Peyer's patch (tissue), 4 donors: Measurements from ENCODE around the gene STAG2. TPM values are rescaled to one million over a fixed set of nuclear protein-coding genes. Genes with fewer than 3 reads are reported as not detected.

Source experiments
- DNase-seq, 3 donors: peaks; one replicate each; pipeline ENCODE4 v3.0.0-alpha.2; 2017 to 2019
- H3K27ac ChIP-seq, 4 donors: fragments of 200-600 bp; sonication (generic); one replicate each; pipeline ENCODE4 v1.5.1; 2016 to 2019
- H3K27me3 ChIP-seq, 2 donors: fragments of 200-600 bp; sonication (generic); one replicate each; pipeline ENCODE4 v1.5.1; 2019
- H3K36me3 ChIP-seq, 3 donors: fragments of 200-600 bp; sonication (generic); one replicate each; pipeline ENCODE4 v1.5.1; 2016 to 2019
- H3K4me1 ChIP-seq, 4 donors: fragments of 200-600 bp; sonication (generic); one replicate each; pipeline ENCODE4 v1.5.1; 2016 to 2019
- H3K4me3 ChIP-seq, 4 donors: fragments of 200-600 bp; sonication (generic); 1 replicate in 3 of 4; 2 replicates in 1 of 4; pipeline ENCODE4 v1.5.1; 2016 to 2019; ENCODE audit warnings: mild to moderate bottlenecking in 1 of 4
- H3K9me3 ChIP-seq, 4 donors: fragments of 200-600 bp; sonication (generic); one replicate each; pipeline ENCODE4 v1.5.1; 2016 to 2019; ENCODE audit warnings: mild to moderate bottlenecking in 1 of 4
- POLR2A ChIP-seq, 2 donors: fragments of 450-650 bp; IDR thresholded peaks; one replicate each; pipeline ENCODE4 v1.5.1; 2017; ENCODE audit warnings: antibody characterized with exemption in 2 of 2, mild to moderate bottlenecking in 2 of 2, moderate library complexity in 2 of 2
- total RNA-seq, 4 donors: library from RNA; depleted of rRNA; stranded (reverse); fragments of >200 nt; gene quantifications; one replicate each; pipeline ENCODE4 v1.1.0, GENCODE V29; 2016
- TF ChIP-seq, protein P1 (sequence below), 6 experiments: fragments of 450-650 bp in 4 of 6; fragments of 200-600 bp in 2 of 6; sonication (generic) in 1 of 6; IDR thresholded peaks; one replicate each; pipeline ENCODE4 v1.5.1; 2017 to 2019; ENCODE audit warnings: antibody characterized with exemption in 6 of 6, mild to moderate bottlenecking in 3 of 6, moderate library complexity in 1 of 6

Gene STAG2
- total RNA-seq, 4 donors from 2014 or later: 39.6 to 83.3 (median 54.0) TPM

GRCh38 chrX:123994730-123995129 is 33.2 kb downstream of the STAG2 start:
- Histone ChIP-seq H3K9me3 (no peaks in the 10 kb centered on the region), H3K27ac (no peak overlapping the region), H3K27me3 (no peaks in the 10 kb centered on the region), H3K4me1 (no peaks in the 10 kb centered on the region), H3K4me3 (no peak overlapping the region), H3K36me3 (no peaks in the 10 kb centered on the region)
- no peak for DNase-seq
- TF ChIP-seq POLR2A (IDR thresholded peaks at IDR 0.05): no peak
- TF ChIP-seq, protein P1, sequence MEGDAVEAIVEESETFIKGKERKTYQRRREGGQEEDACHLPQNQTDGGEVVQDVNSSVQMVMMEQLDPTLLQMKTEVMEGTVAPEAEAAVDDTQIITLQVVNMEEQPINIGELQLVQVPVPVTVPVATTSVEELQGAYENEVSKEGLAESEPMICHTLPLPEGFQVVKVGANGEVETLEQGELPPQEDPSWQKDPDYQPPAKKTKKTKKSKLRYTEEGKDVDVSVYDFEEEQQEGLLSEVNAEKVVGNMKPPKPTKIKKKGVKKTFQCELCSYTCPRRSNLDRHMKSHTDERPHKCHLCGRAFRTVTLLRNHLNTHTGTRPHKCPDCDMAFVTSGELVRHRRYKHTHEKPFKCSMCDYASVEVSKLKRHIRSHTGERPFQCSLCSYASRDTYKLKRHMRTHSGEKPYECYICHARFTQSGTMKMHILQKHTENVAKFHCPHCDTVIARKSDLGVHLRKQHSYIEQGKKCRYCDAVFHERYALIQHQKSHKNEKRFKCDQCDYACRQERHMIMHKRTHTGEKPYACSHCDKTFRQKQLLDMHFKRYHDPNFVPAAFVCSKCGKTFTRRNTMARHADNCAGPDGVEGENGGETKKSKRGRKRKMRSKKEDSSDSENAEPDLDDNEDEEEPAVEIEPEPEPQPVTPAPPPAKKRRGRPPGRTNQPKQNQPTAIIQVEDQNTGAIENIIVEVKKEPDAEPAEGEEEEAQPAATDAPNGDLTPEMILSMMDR (IDR thresholded peaks at IDR 0.05): no peak

DNA sequence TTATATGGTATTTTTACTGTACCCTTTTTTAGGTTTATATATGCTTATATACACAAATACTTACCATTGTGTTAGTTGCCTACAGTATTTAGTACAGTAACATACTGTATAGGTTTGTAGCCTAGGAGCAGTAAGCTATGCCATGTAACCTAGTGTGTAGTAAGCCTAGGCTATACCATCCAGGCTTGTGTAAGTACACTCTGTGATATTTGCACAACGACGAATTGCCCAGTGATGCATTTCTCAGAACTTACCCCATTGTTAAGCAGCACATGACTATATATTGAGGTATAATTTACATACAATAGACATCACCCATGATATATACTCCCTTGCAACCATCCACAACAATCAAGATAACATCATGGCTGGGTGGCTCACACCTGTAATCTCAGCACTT is 40.1 kb downstream of the STAG2 start:
- DNase-seq: no peak
- H3K4me1 ChIP-seq: no peaks in the 10 kb centered on the region
- H3K27ac ChIP-seq: no peak overlapping the region
- no peaks in the 10 kb centered on the region for H3K27me3 ChIP-seq
- no peak for TF ChIP-seq POLR2A (IDR thresholded peaks at IDR 0.05)
- TF ChIP-seq, protein P1 (IDR thresholded peaks at IDR 0.05): no peak
- H3K36me3 ChIP-seq: no peaks in the 10 kb centered on the region
- H3K9me3 ChIP-seq: no peaks in the 10 kb centered on the region
- no peak overlapping the region for H3K4me3 ChIP-seq

DNA sequence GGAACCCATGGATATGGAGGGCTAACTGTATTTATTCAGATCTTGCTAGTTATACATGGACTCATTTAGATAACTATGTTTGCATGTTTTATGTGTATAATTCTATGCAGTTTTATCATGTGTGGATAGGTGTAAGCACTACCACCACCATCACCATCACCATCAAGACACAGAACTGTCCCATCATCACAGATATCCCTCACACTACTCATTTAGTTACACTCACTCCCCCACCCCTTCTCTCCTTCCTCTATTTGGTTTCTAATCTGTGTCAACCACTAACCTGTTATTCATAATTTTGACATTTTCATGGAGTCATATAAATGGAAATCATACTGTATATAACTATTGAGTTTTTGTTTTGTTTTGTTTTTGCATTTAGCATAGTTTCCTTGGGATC is 43.7 kb downstream of the STAG2 start:
- Histone ChIP-seq H3K9me3 (no peaks in the 10 kb centered on the region), H3K27ac (no peak overlapping the region), H3K36me3 (no peaks in the 10 kb centered on the region), H3K27me3 (no peaks in the 10 kb centered on the region), H3K4me1 (no peaks in the 10 kb centered on the region), H3K4me3 (no peak overlapping the region)
- TF ChIP-seq, protein P1 (IDR thresholded peaks at IDR 0.05): no peak
- no peak for TF ChIP-seq POLR2A (IDR thresholded peaks at IDR 0.05)
- no peak for DNase-seq

- no peaks in the 10 kb centered on the region for H3K36me3 ChIP-seq
- H3K4me1 ChIP-seq: no peaks in the 10 kb centered on the region
- DNase-seq: no peak
- no peaks in the 10 kb centered on the region for H3K9me3 ChIP-seq
- no peak overlapping the region for H3K27ac ChIP-seq
- H3K4me3 ChIP-seq: no peak overlapping the region
- no peaks in the 10 kb centered on the region for H3K27me3 ChIP-seq
- TF ChIP-seq POLR2A (IDR thresholded peaks at IDR 0.05): no peak
- TF ChIP-seq, protein P1 (IDR thresholded peaks at IDR 0.05): no peak
These were observed 48.7 kb downstream of the STAG2 start for GRCh38 chrX:124010157-124010556.

GRCh38 chrX:124010566-124010965 is 49.1 kb downstream of the STAG2 start:
- no peaks in the 10 kb centered on the region for H3K27me3 ChIP-seq
- TF ChIP-seq, protein P1 (IDR thresholded peaks at IDR 0.05): no peak
- TF ChIP-seq POLR2A (IDR thresholded peaks at IDR 0.05): no peak
- no peaks in the 10 kb centered on the region for H3K9me3 ChIP-seq
- H3K4me3 ChIP-seq: no peak overlapping the region
- no peaks in the 10 kb centered on the region for H3K4me1 ChIP-seq
- DNase-seq: no peak
- no peak overlapping the region for H3K27ac ChIP-seq
- H3K36me3 ChIP-seq: no peaks in the 10 kb centered on the region

GRCh38 chrX:124015721-124016120 is 54.2 kb downstream of the STAG2 start:
- no peak for DNase-seq
- TF ChIP-seq, protein P1 (IDR thresholded peaks at IDR 0.05): no peak
- TF ChIP-seq POLR2A (IDR thresholded peaks at IDR 0.05): no peak
- no peaks in the 10 kb centered on the region for H3K27me3 ChIP-seq
- no peaks in the 10 kb centered on the region for H3K36me3 ChIP-seq
- H3K9me3 ChIP-seq: no peaks in the 10 kb centered on the region
- no peaks in the 10 kb centered on the region for H3K4me1 ChIP-seq
- H3K4me3 ChIP-seq: no peak overlapping the region
- no peak overlapping the region for H3K27ac ChIP-seq
